ENCODE measurements around the gene MPHOSPH9.

Gene MPHOSPH9

DNA sequence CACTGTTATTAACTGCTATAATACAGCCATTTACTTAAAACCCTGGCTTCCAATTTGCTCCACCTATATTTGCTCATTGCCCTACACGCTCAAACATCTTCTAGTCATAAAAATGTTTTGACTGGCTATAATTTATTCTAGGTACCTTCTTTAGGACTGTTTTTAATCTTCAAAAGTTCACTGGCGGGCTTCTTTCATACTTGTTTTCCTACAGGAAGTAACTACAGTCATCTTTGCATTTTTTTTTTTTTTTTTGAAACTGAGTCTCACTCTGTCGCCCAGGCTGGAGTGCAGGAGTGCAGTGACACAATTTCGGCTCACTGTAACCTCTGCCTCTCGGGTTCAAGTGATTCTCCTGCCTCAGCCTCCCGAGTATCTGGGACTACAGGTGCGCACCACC, 32.5 kb downstream of the MPHOSPH9 start:
- Histone ChIP-seq H3K36me3 (replicated peaks; ENCODE audit: low read depth, low read length) (peaks cover 39% of the 10 kb centered on the region), H2AFZ (ENCODE audit: low read depth, low read length) (no peak overlapping the region), H4K20me1 (ENCODE audit: insufficient read depth, low read length) (no peaks in the 10 kb centered on the region), H3K9me3 (ENCODE audit: insufficient read depth, low read length) (no peaks in the 10 kb centered on the region), H3K9ac (ENCODE audit: low read length) (no peak overlapping the region), H3K4me1 (ENCODE audit: low read length) (no peaks in the 10 kb centered on the region), H3K27me3 (ENCODE audit: low read depth, low read length) (no peaks in the 10 kb centered on the region), H3K79me2 (ENCODE audit: low read length) (no peaks in the 10 kb centered on the region), H3K4me3 (ENCODE audit: low read length) (no peak overlapping the region), H3K27ac (ENCODE audit: low read length) (no peak overlapping the region), H3K4me2 (ENCODE audit: low read length) (no peak overlapping the region)
- TF ChIP-seq, protein P1, sequence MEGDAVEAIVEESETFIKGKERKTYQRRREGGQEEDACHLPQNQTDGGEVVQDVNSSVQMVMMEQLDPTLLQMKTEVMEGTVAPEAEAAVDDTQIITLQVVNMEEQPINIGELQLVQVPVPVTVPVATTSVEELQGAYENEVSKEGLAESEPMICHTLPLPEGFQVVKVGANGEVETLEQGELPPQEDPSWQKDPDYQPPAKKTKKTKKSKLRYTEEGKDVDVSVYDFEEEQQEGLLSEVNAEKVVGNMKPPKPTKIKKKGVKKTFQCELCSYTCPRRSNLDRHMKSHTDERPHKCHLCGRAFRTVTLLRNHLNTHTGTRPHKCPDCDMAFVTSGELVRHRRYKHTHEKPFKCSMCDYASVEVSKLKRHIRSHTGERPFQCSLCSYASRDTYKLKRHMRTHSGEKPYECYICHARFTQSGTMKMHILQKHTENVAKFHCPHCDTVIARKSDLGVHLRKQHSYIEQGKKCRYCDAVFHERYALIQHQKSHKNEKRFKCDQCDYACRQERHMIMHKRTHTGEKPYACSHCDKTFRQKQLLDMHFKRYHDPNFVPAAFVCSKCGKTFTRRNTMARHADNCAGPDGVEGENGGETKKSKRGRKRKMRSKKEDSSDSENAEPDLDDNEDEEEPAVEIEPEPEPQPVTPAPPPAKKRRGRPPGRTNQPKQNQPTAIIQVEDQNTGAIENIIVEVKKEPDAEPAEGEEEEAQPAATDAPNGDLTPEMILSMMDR (IDR thresholded peaks at IDR 0.05; ENCODE audit: low read depth, low read length): no peak
- TF ChIP-seq EZH2phosphoT487 (IDR thresholded peaks at IDR 0.05; ENCODE audit: low read depth): no peak

DNA sequence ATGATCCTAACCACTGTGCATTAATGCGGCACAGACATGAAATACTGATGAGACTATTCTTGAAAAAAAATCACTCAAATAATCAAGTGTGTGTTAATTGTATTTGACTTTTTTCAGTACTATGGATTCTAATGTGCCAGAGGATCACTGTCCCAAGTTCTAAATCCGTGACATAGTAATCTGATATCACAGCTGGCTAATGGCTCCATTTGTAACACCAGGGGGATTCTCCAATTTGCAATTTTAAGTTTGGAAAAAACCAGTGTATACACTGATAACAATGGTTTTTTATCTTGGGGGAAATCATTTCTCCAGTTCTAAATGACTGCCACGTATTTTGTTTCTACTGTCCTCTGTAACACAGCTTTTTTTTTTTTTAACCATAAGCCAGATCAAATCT, 33.0 kb downstream of the MPHOSPH9 start:
- no peaks in the 10 kb centered on the region for H3K4me1 ChIP-seq (ENCODE audit: low read length)
- H3K4me2 ChIP-seq (ENCODE audit: low read length): no peak overlapping the region
- H3K36me3 ChIP-seq (replicated peaks; ENCODE audit: low read depth, low read length): peaks cover 39% of the 10 kb centered on the region
- H3K27ac ChIP-seq (ENCODE audit: low read length): no peak overlapping the region
- TF ChIP-seq EZH2phosphoT487 (IDR thresholded peaks at IDR 0.05; ENCODE audit: low read depth): no peak
- TF ChIP-seq, protein P1 (IDR thresholded peaks at IDR 0.05; ENCODE audit: low read depth, low read length): no peak
- no peak overlapping the region for H3K4me3 ChIP-seq (ENCODE audit: low read length)
- H4K20me1 ChIP-seq (ENCODE audit: insufficient read depth, low read length): no peaks in the 10 kb centered on the region
- no peak overlapping the region for H3K9ac ChIP-seq (ENCODE audit: low read length)
- H3K27me3 ChIP-seq (ENCODE audit: low read depth, low read length): no peaks in the 10 kb centered on the region
- no peaks in the 10 kb centered on the region for H3K79me2 ChIP-seq (ENCODE audit: low read length)
- no peak overlapping the region for H2AFZ ChIP-seq (ENCODE audit: low read depth, low read length)
- no peaks in the 10 kb centered on the region for H3K9me3 ChIP-seq (ENCODE audit: insufficient read depth, low read length)

DNA sequence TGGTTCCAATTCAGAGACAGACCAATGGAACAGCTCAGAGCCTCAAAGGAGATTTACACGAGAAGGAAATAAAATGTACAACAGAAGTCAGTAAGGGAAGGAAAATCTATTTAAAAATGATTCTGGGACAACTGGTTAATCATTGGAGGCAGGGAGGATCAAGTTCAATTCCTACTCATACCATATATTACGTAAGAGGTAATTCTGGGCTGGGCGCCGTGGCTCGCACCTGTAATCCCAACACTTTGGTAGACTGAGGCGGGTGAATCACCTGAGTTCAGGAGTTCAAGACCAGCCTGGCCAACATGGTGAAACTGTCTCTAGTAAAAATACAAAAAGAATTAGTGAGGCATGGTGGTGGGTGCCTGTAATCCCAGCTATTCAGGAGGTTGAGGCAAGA, 45.3 kb downstream of the MPHOSPH9 start:
- no peaks in the 10 kb centered on the region for H3K79me2 ChIP-seq (ENCODE audit: low read length)
- no peak overlapping the region for H3K4me2 ChIP-seq (ENCODE audit: low read length)
- H3K27me3 ChIP-seq (ENCODE audit: low read depth, low read length): no peaks in the 10 kb centered on the region
- H3K4me3 ChIP-seq (ENCODE audit: low read length): no peak overlapping the region
- no peaks in the 10 kb centered on the region for H3K9me3 ChIP-seq (ENCODE audit: insufficient read depth, low read length)
- H3K9ac ChIP-seq (ENCODE audit: low read length): no peak overlapping the region
- no peaks in the 10 kb centered on the region for H3K4me1 ChIP-seq (ENCODE audit: low read length)
- H3K36me3 ChIP-seq (replicated peaks; ENCODE audit: low read depth, low read length): peaks cover 25% of the 10 kb centered on the region
- H4K20me1 ChIP-seq (ENCODE audit: insufficient read depth, low read length): no peaks in the 10 kb centered on the region; the same call in 1 of the 2 replicates
- no peak overlapping the region for H3K27ac ChIP-seq (ENCODE audit: low read length)
- TF ChIP-seq, protein P1 (IDR thresholded peaks at IDR 0.05; ENCODE audit: low read depth, low read length): no peak
- TF ChIP-seq EZH2phosphoT487 (IDR thresholded peaks at IDR 0.05; ENCODE audit: low read depth): no peak
- H2AFZ ChIP-seq (ENCODE audit: low read depth, low read length): no peak overlapping the region

DNA sequence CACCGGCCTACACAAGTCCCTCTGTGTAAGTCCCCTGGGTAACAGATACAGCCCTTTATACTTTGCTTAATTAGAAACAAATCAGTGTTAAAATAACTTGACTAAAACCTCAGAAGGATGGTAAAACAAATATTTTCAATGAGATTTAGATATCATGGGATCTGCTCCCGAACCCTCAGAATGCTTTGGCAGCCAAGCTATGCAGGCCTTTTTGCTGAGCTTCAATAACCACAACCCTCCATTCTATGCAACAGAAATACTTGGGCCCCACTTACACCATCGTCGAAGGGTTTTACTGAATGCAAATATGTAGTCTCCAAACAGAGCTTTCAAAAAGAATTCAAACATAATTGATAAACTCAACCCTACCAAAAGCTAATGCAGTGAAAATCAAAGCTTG, 52.8 kb downstream of the MPHOSPH9 start:
- H3K9me3 ChIP-seq (ENCODE audit: insufficient read depth, low read length): no peaks in the 10 kb centered on the region
- peaks cover 18% of the 10 kb centered on the region for H3K36me3 ChIP-seq (replicated peaks; ENCODE audit: low read depth, low read length)
- H2AFZ ChIP-seq (ENCODE audit: low read depth, low read length): no peak overlapping the region
- TF ChIP-seq, protein P1 (IDR thresholded peaks at IDR 0.05; ENCODE audit: low read depth, low read length): no peak
- TF ChIP-seq EZH2phosphoT487 (IDR thresholded peaks at IDR 0.05; ENCODE audit: low read depth): no peak
- no peak overlapping the region for H3K4me3 ChIP-seq (ENCODE audit: low read length)
- H3K4me1 ChIP-seq (ENCODE audit: low read length): no peaks in the 10 kb centered on the region
- no peak overlapping the region for H3K9ac ChIP-seq (ENCODE audit: low read length)
- no peak overlapping the region for H3K4me2 ChIP-seq (ENCODE audit: low read length)
- no peak overlapping the region for H3K27ac ChIP-seq (ENCODE audit: low read length)
- no peaks in the 10 kb centered on the region for H3K79me2 ChIP-seq (ENCODE audit: low read length)
- no peaks in the 10 kb centered on the region for H3K27me3 ChIP-seq (ENCODE audit: low read depth, low read length)
- no peaks in the 10 kb centered on the region for H4K20me1 ChIP-seq (ENCODE audit: insufficient read depth, low read length)
